Measurements from ENCODE around the gene EEF1AKMT4.

Gene EEF1AKMT4

DNA sequence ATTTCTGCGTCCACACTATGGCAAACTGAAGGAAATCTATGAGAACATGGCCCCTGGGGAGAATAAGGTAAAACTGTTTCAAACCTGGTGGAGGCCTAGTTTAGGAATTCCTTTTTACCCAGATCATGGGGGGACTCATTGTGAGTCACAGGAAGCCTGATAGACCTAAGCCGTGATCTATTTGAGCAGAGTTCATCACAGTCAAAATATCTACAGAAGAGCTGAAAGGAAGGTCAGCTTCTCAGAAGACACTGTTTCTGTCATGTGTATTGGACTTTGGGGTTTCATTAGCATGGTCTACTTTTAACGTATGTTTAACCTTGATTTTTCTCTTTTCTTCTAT lies 50.9 kb downstream of the EEF1AKMT4 start:
- DNase-seq: no peak

GRCh38 chr3:184305577-184305976 lies 56.1 kb downstream of the EEF1AKMT4 start:
- DNase-seq: no peak

DNA sequence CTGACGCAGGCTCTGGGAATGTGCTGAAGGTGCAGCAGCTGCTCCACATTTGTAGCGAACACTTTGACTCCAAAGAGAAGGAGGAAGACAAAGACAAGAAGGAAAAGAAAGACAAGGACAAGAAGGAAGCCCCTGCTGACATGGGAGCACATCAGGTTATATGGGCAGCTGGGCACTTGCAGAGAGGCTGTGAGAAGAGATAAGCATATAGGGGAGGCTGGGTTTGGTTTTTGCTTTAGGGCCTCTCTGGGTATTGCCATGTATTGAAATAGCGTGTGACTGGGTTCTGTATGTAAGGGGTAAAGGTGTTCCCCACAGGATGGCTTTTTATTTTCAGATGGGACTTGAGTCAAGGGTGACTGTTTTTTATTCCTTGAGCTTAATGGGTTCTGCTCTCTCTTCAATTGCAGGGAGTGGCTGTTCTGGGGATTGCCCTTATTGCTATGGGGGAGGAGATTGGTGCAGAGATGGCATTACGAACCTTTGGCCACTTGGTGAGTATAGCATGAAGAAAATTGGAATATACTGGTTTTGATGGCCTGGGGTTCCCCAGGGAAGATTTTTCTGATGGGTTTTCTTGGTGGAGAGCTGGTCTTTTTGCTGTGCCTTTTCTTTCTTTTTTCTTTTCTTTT lies 57.0 kb downstream of the EEF1AKMT4 start:
- no peak for DNase-seq

- no peak for DNase-seq
These were observed 58.4 kb downstream of the EEF1AKMT4 start for GRCh38 chr3:184307915-184308314.
